Germinal center (tissue), 1 donor: ENCODE data around the gene TIMM8B.
A peak's percentile ranks its signal among the peaks of the same experiment; 100 is the strongest.
"Not testable (repeated sequence)": the region's sequence is repeated elsewhere in the genome, so short reads cannot be mapped to it uniquely, and the experiment has no call there.

Experiments
- DNase-seq: peaks from one replicate; pipeline ENCODE4 v3.0.0; 2012; ENCODE audit warnings: mixed read lengths, low spot score

TIMM8B gene

DNA sequence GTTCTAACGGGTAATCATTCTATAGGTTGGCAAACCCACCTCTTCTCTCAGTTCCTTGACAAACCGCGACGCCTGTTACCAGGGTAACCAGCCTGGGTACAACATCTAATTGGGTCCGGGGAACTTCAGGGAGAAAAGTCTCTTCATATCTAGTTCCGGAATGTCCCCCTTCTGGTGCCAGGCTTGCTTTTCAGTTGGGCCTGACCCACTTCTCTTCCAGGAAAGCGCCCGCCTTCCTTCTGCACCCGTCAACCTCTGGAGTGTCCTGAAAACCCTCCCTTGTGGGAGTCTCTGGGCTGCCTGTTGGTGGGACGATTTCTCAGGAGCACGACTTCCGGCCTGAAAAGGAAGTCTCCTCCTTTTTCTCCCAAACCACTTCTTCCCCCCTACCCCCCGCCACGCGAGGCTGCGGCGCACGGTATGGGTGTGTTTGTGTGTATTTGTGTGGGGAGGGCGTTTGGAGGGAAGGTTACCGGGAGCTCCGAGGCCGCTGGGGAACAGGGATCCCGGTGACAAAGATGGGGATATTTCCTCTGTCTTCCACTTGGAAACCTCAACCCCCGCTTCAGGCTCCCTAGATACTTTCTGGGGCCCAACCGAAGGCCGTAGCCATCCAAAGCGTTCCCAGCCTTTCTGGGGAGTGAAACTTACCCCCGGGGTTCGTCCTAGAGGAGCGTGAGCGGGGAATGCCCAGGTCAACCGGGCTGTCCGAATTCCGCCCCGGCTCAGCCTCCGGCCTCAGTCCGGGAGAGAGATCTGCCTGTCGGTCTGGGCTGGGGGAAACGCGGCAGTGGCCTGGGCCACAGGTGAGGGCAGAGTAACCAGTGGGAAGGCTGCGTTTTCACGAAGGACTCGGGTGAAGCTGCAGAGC is 12.4 kb downstream of the TIMM8B start, which contains the start of the genes NKAPD1 and PIH1D2:
NKAPD1 (plus strand) TSS at position 359 of the 871 bp plus-strand sequence. CDS start 1,276 bp downstream, outside the sequence.
PIH1D2 (minus strand) TSS at position 77 of the 871 bp plus-strand sequence. CDS start 843 bp downstream, outside the sequence.
- peak; percentile 81 for DNase-seq

DNA sequence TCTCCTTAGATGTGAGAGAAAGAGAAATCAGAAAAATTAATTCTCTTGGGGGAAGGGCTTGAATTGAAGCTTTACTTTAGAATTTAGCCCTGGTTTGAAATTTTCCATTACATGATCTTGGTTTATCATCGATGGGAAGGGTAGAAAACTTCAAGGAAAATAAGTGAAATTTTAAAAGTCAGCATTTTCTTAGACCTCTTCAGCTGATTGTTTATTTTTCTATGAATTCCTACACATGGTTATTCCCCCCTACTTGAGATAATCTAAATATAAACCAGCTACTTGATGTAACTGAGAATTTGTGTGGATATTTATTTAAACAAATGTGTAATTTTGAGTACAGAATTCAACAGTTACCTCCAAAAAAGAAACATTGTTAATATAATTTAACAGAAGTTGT is 23.6 kb downstream of the TIMM8B start:
- DNase-seq: no peak

DNA sequence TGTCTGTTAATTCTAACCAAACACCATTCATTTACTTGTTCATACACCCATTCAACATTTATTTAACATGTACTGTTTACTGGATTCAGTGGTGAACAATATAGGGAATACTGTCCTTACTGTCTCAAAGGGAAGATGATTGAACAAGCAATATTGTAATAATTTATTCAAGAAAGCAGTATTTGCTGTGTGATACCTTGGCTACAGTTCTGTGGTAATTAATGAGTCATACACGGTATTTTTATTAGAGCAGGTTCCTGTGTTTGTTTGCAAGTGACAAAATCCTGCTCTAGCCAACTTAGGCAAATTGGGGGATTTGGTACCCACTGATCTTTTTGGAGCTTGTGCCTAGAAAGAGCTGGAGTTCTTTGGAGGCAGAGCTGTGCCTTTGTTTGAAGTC is 28.5 kb downstream of the TIMM8B start:
- DNase-seq: no peak

DNA sequence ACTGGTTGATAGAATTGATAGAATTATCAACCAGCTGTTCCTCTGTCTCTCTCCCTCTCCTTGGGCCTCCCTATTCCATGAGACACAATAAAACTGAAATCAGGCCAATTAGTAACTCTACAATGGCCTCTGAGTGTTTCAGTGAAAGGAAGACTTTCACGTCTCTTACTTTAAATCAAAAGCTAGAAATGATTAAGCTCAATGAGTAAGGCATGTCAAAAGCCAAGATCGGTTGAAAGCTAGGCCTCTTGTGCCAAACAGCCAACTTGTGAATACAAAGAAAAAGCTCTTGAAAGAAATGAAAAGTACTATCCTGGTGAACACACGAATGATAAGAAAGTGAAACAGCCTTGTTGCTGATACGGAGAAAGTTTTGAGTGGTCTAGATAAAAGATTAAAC is 29.4 kb downstream of the TIMM8B start:
- no peak for DNase-seq

DNA sequence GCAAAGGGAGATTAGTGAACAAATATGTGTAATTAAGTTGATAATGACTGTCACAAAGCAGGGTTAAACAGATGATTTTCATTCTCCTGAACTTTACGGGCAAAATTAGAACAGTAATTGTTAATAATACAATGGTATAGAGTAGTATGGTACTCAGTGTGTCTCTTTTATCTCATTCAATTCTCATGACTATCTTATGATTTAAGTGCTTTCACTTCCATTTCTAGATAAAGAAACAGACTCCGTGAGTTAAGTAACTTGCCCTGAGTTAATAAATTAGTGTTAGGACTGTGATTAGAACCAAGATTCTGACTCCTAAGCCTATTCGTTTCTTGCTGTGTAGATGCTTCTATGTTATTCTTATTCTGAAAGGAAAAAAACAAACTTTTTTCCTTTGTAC is 34.8 kb downstream of the TIMM8B start:
- DNase-seq: no peak

DNA sequence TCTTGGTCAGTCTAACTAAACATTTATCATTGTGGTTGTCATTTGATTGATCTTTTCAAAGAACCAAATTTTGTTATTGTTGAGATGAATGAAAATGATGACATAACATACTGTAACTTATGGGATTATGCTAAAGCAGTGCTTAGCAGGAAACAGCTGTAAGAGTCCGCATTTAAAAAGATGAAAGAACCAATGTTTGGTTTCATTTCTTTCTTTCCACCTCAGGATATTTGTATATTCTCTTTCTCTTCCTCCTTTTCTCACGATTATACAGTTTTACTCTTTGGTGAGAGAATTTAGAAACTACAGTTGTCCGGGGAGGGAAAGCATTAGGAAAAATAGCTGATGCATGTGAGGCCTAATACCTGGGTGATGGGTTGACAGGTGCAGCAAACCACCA is 35.8 kb downstream of the TIMM8B start:
- peak; percentile 54 for DNase-seq

DNA sequence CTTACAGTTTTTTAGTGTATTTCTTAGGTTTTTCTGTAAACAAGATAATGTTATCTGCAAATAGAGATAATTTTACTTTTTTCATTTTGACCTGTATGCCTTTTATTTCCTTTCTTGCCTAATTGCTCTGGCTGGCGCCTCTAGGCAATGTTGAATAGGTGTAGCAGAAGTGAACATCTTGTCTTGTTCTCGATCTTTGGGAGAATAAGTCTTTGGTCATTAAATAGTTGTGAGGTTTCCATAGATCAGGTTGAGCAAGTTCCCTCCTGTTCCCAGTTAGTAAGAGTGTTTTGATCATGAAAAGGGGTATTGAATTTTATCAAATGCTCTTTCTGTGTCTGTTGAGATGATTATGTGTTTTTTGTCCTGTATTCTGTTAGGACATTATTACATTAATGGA is 36.8 kb downstream of the TIMM8B start:
- no peak for DNase-seq

DNA sequence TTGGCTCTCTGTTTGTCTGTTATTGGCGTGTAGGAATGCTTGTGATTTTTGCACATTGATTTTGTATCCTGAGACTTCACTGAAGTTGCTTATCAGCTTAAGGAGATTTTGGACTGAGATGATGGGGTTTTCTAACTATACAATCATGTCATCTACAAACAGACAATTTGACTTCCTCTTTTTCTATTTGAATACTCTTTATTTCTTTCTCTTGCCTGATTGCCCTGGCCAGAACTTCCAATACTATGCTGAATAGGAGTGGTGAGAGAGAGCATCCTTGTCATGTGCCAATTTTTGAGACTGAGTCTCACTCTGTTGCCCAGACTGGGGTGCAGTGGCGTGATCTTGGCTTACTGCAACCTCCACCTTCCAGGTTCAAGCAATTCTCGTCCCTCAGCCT is 38.3 kb downstream of the TIMM8B start:
- not testable (repeated sequence) for DNase-seq

DNA sequence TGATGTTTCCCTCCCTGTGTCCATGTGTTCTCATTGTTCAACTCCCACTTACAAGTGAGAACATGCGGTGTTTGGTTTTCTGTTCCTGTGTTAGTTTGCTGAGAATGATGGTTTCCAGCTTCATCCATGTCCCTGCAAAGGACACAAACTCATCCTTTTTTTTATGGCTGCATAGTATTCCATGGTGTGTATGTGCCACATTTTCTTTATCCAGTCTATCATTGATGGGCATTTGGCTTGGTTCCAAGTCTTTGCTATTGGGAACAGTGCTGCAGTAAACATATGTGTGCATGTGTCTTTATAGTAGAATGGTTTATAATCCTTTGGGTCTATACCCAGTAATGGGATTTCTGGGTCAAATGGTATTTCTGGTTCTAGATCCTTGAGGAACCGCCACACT is 39.9 kb downstream of the TIMM8B start:
- DNase-seq: not testable (repeated sequence)

DNA sequence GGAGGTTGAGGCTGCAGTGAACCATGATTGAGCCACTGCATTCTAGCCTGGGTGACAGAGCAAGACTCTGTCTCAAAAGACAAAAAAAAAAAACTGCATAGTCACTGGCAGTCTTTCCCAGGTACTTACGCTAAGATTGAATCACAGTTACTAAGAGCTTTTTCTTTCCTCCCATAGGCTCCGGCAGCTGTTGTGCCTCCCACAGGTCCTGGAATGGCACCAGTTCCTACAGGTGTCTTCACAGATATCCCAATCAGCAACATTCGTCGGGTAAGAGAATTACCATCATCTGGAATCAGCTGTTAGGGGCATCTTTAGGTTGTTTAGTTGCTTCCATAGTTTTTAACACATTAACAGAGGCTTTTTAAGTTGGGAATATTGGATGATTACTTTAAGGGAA is 41.6 kb downstream of the TIMM8B start:
- no peak for DNase-seq

DNA sequence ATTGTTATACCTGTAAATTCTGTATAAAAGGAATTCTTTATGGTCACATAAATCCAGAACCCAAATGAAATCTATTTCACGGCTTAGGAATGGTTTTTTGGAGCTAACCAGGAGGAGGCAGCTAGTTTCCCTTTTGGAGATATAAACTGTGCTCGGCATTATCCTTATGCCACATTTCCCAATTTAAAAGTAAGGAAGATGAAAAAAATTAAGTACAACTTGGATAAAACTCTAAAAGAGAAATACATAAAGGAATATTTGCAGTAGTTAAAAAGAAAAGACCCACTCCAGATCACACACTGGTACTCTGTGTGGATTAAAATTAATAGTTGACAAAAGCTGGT is 43.6 kb downstream of the TIMM8B start:
- no peak for DNase-seq

DNA sequence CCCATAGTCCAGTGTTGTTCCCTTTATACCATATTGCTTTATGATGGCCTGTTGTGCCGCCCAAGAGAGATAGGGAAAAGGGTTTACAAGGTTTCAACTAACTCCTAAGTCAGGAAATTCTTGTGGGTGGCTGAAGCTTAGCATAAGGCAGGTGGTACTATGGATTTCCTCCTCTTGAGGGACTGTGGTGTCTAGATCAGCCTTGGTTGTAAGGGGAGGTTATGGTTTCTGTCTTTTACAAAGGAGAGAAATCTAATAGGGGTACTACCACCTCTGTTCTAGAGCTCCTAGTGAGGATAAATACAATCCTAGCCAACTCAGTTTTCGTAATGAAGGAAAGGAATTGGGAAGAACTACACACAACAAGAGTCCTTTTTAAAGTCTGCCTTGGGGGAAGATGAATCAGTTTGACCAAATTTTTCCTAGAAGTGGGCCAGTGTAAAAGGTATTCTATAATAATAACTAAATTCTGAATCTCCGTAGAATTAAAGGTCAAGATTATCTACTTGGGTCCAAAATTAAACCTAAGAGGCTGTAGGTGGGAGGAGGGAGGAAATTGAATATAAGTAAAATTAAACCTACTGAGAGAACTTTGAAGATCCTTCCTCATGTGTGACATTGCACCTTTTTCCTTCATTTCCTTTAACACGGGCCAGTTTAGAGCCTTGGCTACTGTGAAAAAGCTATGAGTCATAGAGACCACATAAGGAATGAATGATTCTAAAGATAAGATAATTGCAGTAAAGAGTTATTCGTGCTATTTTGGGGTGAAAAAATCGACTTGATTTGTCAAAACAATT is 44.2 kb downstream of the TIMM8B start:
- DNase-seq: no peak

DNA sequence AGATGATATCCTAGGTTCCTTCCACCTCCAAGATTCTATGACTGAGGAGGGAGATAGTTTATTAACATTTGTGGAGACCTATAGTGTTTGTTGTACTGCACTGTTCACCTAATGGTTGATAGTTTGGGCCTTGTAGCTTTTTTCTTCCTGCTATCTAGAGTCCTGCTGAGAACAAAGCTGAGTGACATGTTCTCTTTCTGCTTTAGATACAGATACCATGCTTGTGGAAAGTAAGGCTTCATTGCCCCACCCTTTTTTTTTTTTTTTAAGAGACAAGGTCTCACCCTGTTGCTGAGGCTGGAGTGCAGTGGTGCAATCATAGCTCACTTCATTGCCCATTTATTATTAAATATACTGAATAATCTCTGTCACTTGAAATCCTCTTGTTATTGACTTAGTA is 49.0 kb downstream of the TIMM8B start:
- DNase-seq: no peak
